Right lobe of liver (tissue), 6 donors: ENCODE results near the gene MUSTN1. TPM values are rescaled to one million over a fixed set of nuclear protein-coding genes. Genes with fewer than 3 reads are reported as not detected.

ENCODE experiments used
- ATAC-seq, 4 donors: fragments of 200-7000 bp; cut with Tn5 transposase; one replicate each; pipeline ENCODE4 v1.9.1; 2020; ENCODE audit warnings: mild to moderate bottlenecking in 4 of 4, moderate library complexity in 4 of 4
- DNase-seq, 3 donors: peaks; one replicate each; pipeline ENCODE4 v3.0.0-alpha.2; 2020
- H3K27ac ChIP-seq, 3 donors: fragments of 200-600 bp; one replicate each; pipeline ENCODE4 v1.8.0; 2022
- H3K27me3 ChIP-seq, 2 donors: fragments of 200-600 bp; one replicate each; pipeline ENCODE4 v1.8.0; 2022
- H3K36me3 ChIP-seq, 4 donors: fragments of 200-600 bp; sonication (generic) in 1 of 4; one replicate each; pipeline versions ENCODE4 v1.5.1 to v1.8.0; 2017 to 2022; ENCODE audit warnings: control low read depth in 1 of 4
- H3K4me1 ChIP-seq, 4 donors: fragments of 200-600 bp; sonication (generic) in 1 of 4; one replicate each; pipeline versions ENCODE4 v1.5.1 to v1.8.0; 2017 to 2022; ENCODE audit warnings: control low read depth in 1 of 4
- H3K4me3 ChIP-seq, 3 donors: fragments of 200-600 bp; one replicate each; pipeline ENCODE4 v1.8.0; 2022
- H3K9me3 ChIP-seq, 4 donors: fragments of 200-600 bp; sonication (generic) in 1 of 4; one replicate each; pipeline versions ENCODE4 v1.5.1 to v1.8.0; 2017 to 2022; ENCODE audit warnings: control low read depth in 1 of 4
- CTCF ChIP-seq, 4 donors: fragments of 200-600 bp in 3 of 4; fragments of 450-650 bp in 1 of 4; IDR thresholded peaks; one replicate each; pipeline versions ENCODE4 v1.5.1 to v1.8.0; 2016 to 2022; ENCODE audit warnings: antibody characterized with exemption in 4 of 4, mild to moderate bottlenecking in 2 of 4
- POLR2A ChIP-seq: fragments of 450-650 bp; IDR thresholded peaks from one replicate; pipeline ENCODE4 v1.6.1; 2017; ENCODE audit warnings: antibody characterized with exemption, mild to moderate bottlenecking
- WGBS: methylation state at CpG from one replicate; pipeline ENCODE4 v1.1.6; 2018; ENCODE audit warnings: low coverage, low lambda C conversion rate; ENCODE audit not compliant: insufficient coverage; ENCODE audit errors: missing lambda C conversion rate; 5-methylcytosine and 5-hydroxymethylcytosine counted together
- intact Hi-C, 2 donors: fragments of 100-400 bp; cut with DNase I; formaldehyde crosslinking; loops; one replicate each; pipeline versions ENCODE4 v1.11.2 to v1.14.1; 2022
- total RNA-seq, 6 experiments: library from RNA; depleted of rRNA in 2 of 6; stranded (reverse); fragments of >200 nt in 2 of 6; fragmentation: NEBNext Ultra II Directional in 3 of 6; extraction: Animal tissue kit (Norgen Biotek cat#: 25700) in 3 of 6; gene quantifications; one replicate each; pipeline versions ENCODE4 v1.1.0 to v1.2.4, GENCODE V29; 2016 to 2023
- donor health status: DM: no; HTN: yes; CAD: no.
- donor health status: DM: no; HTN: no; CAD: no.
- donor health status: DM: no; HTN: no; CAD: no.
- donor health status: DM: no; HTN: yes; CAD: no.
- donor health status: DM: no; HTN: yes; CAD: no.

MUSTN1 gene
- total RNA-seq, 6 experiments from 2014 or later: 0.59 to 9.9 (median 5.7) TPM; not detected in 2

- 79% methylated on average over 9 of the region's 9 CpGs for WGBS
- Histone ChIP-seq H3K36me3 (no peaks in the 10 kb centered on the region), H3K4me1 (peaks cover 0 to 18% (median 0%) of the 10 kb centered on the region in 4 donors), H3K4me3 (no peak overlapping the region), H3K27ac (no peak overlapping the region), H3K9me3 (no peaks in the 10 kb centered on the region), H3K27me3 (no peaks in the 10 kb centered on the region)
- DNase-seq (no peak), ATAC-seq (no peak)
- intact Hi-C loops: no loop called here
- TF ChIP-seq POLR2A (no peak), CTCF (IDR thresholded peaks at IDR 0.05) (no peak)
Measured at GRCh38 chr3:52871761-52872160, 36.9 kb upstream of the MUSTN1 start.

- DNase-seq (no peak), ATAC-seq (no peak)
- H3K9me3 ChIP-seq: no peaks in the 10 kb centered on the region
- H3K27ac ChIP-seq: no peak overlapping the region
- TF ChIP-seq CTCF (IDR thresholded peaks at IDR 0.05) (no peak), POLR2A (no peak)
- intact Hi-C loops: no loop called here
- H3K27me3 ChIP-seq: no peaks in the 10 kb centered on the region
- no peaks in the 10 kb centered on the region for H3K36me3 ChIP-seq
- no peak overlapping the region for H3K4me3 ChIP-seq
- H3K4me1 ChIP-seq: peaks cover 0 to 18% (median 0%) of the 10 kb centered on the region in 4 donors
- no CpG with 5 or more reads among the region's 10 CpGs for WGBS
Measured at GRCh38 chr3:52870471-52870870, 35.7 kb upstream of the MUSTN1 start.

GRCh38 chr3:52866427-52866826 lies 31.6 kb upstream of the MUSTN1 start:
- intact Hi-C loops: loop anchor here in 1 of 2 donors (10.0 kb wide), 1 partner anchor 208 kb away; no protein-coding TSS in a partner anchor
- WGBS: 96% methylated on average over 3 of the region's 12 CpGs
- Histone ChIP-seq H3K27ac (no peak overlapping the region), H3K27me3 (no peaks in the 10 kb centered on the region), H3K36me3 (no peaks in the 10 kb centered on the region), H3K4me1 (peaks cover 0 to 4% (median 0%) of the 10 kb centered on the region in 4 donors), H3K9me3 (no peaks in the 10 kb centered on the region), H3K4me3 (no peak overlapping the region)
- DNase-seq: no peak
- ATAC-seq: peak in 1 of 4 donors; percentile 7
- TF ChIP-seq POLR2A (no peak), CTCF (IDR thresholded peaks at IDR 0.05) (no peak)

- DNase-seq (no peak), ATAC-seq (no peak)
- 97% methylated on average over 7 of the region's 13 CpGs for WGBS
- no peak overlapping the region for H3K4me3 ChIP-seq
- H3K4me1 ChIP-seq: peaks cover 0 to 4% (median 0%) of the 10 kb centered on the region in 4 donors
- intact Hi-C loops: loop anchor here in 1 of 2 donors (10.0 kb wide), 1 partner anchor 209 kb away; no protein-coding TSS in a partner anchor
- TF ChIP-seq POLR2A: no peak
- no peak for TF ChIP-seq CTCF (IDR thresholded peaks at IDR 0.05)
- H3K9me3 ChIP-seq: no peaks in the 10 kb centered on the region
- H3K27me3 ChIP-seq: no peaks in the 10 kb centered on the region
- no peaks in the 10 kb centered on the region for H3K36me3 ChIP-seq
- no peak overlapping the region for H3K27ac ChIP-seq
Measured at GRCh38 chr3:52865994-52866393, 31.2 kb upstream of the MUSTN1 start.

- DNase-seq: peak in 1 of 3 donors; percentile 34
- intact Hi-C loops: loop anchor here in 1 of 2 donors (10.0 kb wide), 1 partner anchor 214 kb away; no protein-coding TSS in a partner anchor
- no peak overlapping the region for H3K27ac ChIP-seq
- TF ChIP-seq CTCF (IDR thresholded peaks at IDR 0.05) (no peak), POLR2A (no peak)
- H3K4me1 ChIP-seq: no peaks in the 10 kb centered on the region
- H3K27me3 ChIP-seq: no peaks in the 10 kb centered on the region
- WGBS: no CpG with 5 or more reads among the region's 8 CpGs
- H3K4me3 ChIP-seq: no peak overlapping the region
- ATAC-seq: peak in 2 of 4 donors; percentile 13 to 42
- H3K9me3 ChIP-seq: no peaks in the 10 kb centered on the region
- H3K36me3 ChIP-seq: no peaks in the 10 kb centered on the region
Measured at GRCh38 chr3:52860424-52860768, 25.6 kb upstream of the MUSTN1 start.
